ENCODE measurements around the gene NEBL.

NEBL gene

DNA sequence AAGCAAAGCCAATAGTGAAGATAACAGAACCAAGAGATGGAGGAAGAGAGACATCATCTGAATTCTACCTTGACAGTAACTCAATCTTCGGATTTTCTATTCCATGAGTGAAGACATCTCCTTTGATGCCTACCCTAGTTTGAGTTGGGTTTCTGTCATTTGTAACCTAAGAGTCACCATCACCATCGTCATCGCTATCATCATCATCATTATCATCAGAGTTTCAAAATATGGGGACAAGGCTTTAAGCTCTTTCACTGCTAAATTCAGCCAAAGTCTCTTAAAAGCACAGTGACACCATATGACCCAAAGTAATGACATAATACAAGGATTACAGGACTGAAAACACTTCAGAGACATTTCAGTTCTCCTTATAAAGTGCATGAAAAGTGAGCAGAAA, 57.2 kb downstream of the NEBL start:
- TF ChIP-seq CTCF (IDR thresholded peaks at IDR 0.05): no peak
- Mint-ChIP-seq H3K36me3 (ENCODE audit: low read depth) (peaks cover 28% of the 10 kb centered on the region), H3K9me3 (peaks cover 12% of the 10 kb centered on the region), H3K4me3 (no peak overlapping the region), H3K4me1 (no peaks in the 10 kb centered on the region), H3K27me3 (ENCODE audit: low read depth, poor library complexity) (no peaks in the 10 kb centered on the region), H3K27ac (no peak overlapping the region)
- DNase-seq: no peak

- Mint-ChIP-seq H3K4me3 (no peak overlapping the region), H3K9me3 (peaks cover 12% of the 10 kb centered on the region), H3K4me1 (no peaks in the 10 kb centered on the region), H3K27ac (no peak overlapping the region), H3K27me3 (ENCODE audit: low read depth, poor library complexity) (no peaks in the 10 kb centered on the region), H3K36me3 (ENCODE audit: low read depth) (peaks cover 28% of the 10 kb centered on the region)
- DNase-seq: no peak
- no peak for TF ChIP-seq CTCF (IDR thresholded peaks at IDR 0.05)
These were observed 58.0 kb downstream of the NEBL start for GRCh38 chr10:20839141-20839540.

- Mint-ChIP-seq H3K9me3 (peaks cover 12% of the 10 kb centered on the region), H3K27me3 (ENCODE audit: low read depth, poor library complexity) (no peaks in the 10 kb centered on the region), H3K4me3 (no peak overlapping the region), H3K27ac (no peak overlapping the region), H3K36me3 (ENCODE audit: low read depth) (peaks cover 23% of the 10 kb centered on the region), H3K4me1 (no peaks in the 10 kb centered on the region)
- TF ChIP-seq CTCF (IDR thresholded peaks at IDR 0.05): no peak
- DNase-seq: no peak
These were observed 60.7 kb downstream of the NEBL start for GRCh38 chr10:20836401-20836800.

DNA sequence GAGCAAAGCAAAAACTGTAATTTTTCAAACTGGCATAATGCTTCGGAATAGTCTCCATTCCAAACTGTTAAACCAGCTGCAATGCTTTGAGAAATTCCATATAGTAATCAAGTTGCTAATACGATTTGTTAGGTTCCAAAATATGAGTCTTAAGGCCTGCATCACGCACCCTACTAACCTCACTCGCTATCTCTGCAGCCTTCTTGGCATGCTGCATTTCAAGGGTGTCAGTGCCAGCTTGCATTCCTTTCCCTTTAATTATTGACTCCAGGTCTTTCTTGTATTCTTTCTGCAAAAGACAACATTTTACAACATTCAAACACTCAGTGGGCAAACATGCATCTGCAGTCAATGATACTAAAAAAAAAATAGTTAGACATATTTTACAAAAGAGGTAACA, 61.8 kb downstream of the NEBL start:
- Mint-ChIP-seq H3K27me3 (ENCODE audit: low read depth, poor library complexity) (no peaks in the 10 kb centered on the region), H3K9me3 (peaks cover 12% of the 10 kb centered on the region)

DNA sequence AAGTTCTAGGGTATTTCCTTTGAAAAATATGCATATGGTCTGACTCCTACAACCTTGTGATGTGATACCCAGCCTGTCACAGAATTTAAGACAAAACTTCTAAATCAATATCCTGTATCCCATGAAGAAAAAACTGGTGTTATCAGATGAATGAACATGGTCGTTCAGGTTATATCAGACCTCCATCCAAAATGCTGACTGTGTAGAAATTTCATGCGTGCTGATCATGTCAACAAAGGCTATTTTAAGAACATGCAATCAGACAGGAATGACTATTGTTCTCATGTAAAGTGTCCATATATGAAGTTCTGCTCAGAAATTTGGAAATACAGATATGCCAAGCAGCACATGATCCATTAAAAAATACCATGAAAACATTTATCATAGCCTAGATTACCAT, 62.3 kb downstream of the NEBL start:
- Mint-ChIP-seq H3K27ac (no peak overlapping the region), H3K9me3 (peaks cover 12% of the 10 kb centered on the region)

More for the DNA sequence above, 61.8 kb downstream of the NEBL start:
- Mint-ChIP-seq H3K36me3 (ENCODE audit: low read depth) (peaks cover 23% of the 10 kb centered on the region), H3K4me1 (no peaks in the 10 kb centered on the region), H3K4me3 (no peak overlapping the region), H3K27ac (no peak overlapping the region)
- no peak for DNase-seq
- no peak for TF ChIP-seq CTCF (IDR thresholded peaks at IDR 0.05)

More for the DNA sequence above, 62.3 kb downstream of the NEBL start:
- Mint-ChIP-seq H3K27me3 (ENCODE audit: low read depth, poor library complexity) (no peaks in the 10 kb centered on the region), H3K36me3 (ENCODE audit: low read depth) (peaks cover 23% of the 10 kb centered on the region), H3K4me1 (no peaks in the 10 kb centered on the region), H3K4me3 (no peak overlapping the region)
- DNase-seq: no peak
- TF ChIP-seq CTCF (IDR thresholded peaks at IDR 0.05): no peak

Data from nephron progenitor cell (in vitro differentiated cells).